Ishikawa (cell line): ENCODE measurements around the gene ZNF577.

Experiments
- CEBPB ChIP-seq: IDR thresholded peaks from 2 replicates; pipeline ENCODE4 v1.6.1; 2012
- CREB1 ChIP-seq: IDR thresholded peaks from 2 replicates; pipeline ENCODE4 v1.6.1; 2012; ENCODE audit warnings: low read depth
- EGR1 ChIP-seq: IDR thresholded peaks from 2 replicates; pipeline ENCODE4 v1.6.1; 2012
- EP300 ChIP-seq: IDR thresholded peaks from 2 replicates; pipeline ENCODE4 v1.6.1; 2012; ENCODE audit warnings: borderline replicate concordance
- FOXM1 ChIP-seq: IDR thresholded peaks from 2 replicates; pipeline ENCODE4 v1.6.1; 2012; ENCODE audit warnings: low read depth, borderline replicate concordance
- NFIC ChIP-seq: IDR thresholded peaks from 2 replicates; pipeline ENCODE4 v1.6.1; 2012
- RAD21 ChIP-seq: IDR thresholded peaks from 2 replicates; pipeline ENCODE4 v1.6.1; 2012; ENCODE audit warnings: low read depth
- TAF1 ChIP-seq: IDR thresholded peaks from 2 replicates; pipeline ENCODE4 v1.6.1; 2012; ENCODE audit warnings: low read depth, mild to moderate bottlenecking
- TCF12 ChIP-seq: IDR thresholded peaks from 2 replicates; pipeline ENCODE4 v1.6.1; 2012; ENCODE audit warnings: low read depth
- ZBTB7A ChIP-seq: IDR thresholded peaks from 2 replicates; pipeline ENCODE4 v1.6.1; 2012; ENCODE audit warnings: low read depth
- TF ChIP-seq, protein P1 (sequence below): IDR thresholded peaks from 2 replicates; pipeline ENCODE4 v1.6.1; 2012
- TF ChIP-seq, protein P2 (sequence below): IDR thresholded peaks from 2 replicates; pipeline ENCODE4 v1.6.1; 2012
- TF ChIP-seq, protein P3 (sequence below): IDR thresholded peaks from 2 replicates; pipeline ENCODE4 v1.6.1; 2012; ENCODE audit warnings: low read depth, mild to moderate bottlenecking

DNA sequence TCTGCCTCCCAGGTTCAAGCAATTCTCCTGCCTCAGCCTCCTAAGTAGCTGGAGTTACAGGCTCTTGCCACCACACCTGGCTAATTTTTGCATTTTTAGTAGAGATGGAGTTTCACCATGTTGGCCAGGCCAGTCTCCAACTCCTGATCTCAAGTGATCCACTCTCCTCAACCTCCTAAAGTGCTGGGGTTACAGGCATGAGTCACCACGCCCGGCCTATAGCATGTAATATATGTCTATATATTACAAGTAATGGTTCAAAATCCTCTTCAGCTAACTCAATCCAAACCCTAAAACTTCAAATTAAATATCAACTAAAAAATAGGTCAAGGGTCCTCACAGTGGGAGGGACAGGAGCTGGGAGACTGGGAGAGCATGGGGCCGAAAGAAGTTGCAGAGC lies 64.8 kb downstream of the ZNF577 start:
- no peak for TF ChIP-seq RAD21
- TF ChIP-seq NFIC, result no peak
- TF ChIP-seq CEBPB, result no peak
- TF ChIP-seq, protein P1, sequence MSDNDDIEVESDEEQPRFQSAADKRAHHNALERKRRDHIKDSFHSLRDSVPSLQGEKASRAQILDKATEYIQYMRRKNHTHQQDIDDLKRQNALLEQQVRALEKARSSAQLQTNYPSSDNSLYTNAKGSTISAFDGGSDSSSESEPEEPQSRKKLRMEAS, result no peak
- no peak for TF ChIP-seq ZBTB7A
- no peak for TF ChIP-seq EGR1
- no peak for TF ChIP-seq CREB1
- no peak for TF ChIP-seq FOXM1
- no peak for TF ChIP-seq EP300
- TF ChIP-seq TAF1, result no peak
- TF ChIP-seq TCF12, result no peak
- TF ChIP-seq, protein P2, sequence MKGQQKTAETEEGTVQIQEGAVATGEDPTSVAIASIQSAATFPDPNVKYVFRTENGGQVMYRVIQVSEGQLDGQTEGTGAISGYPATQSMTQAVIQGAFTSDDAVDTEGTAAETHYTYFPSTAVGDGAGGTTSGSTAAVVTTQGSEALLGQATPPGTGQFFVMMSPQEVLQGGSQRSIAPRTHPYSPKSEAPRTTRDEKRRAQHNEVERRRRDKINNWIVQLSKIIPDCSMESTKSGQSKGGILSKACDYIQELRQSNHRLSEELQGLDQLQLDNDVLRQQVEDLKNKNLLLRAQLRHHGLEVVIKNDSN, result no peak
- TF ChIP-seq, protein P3, sequence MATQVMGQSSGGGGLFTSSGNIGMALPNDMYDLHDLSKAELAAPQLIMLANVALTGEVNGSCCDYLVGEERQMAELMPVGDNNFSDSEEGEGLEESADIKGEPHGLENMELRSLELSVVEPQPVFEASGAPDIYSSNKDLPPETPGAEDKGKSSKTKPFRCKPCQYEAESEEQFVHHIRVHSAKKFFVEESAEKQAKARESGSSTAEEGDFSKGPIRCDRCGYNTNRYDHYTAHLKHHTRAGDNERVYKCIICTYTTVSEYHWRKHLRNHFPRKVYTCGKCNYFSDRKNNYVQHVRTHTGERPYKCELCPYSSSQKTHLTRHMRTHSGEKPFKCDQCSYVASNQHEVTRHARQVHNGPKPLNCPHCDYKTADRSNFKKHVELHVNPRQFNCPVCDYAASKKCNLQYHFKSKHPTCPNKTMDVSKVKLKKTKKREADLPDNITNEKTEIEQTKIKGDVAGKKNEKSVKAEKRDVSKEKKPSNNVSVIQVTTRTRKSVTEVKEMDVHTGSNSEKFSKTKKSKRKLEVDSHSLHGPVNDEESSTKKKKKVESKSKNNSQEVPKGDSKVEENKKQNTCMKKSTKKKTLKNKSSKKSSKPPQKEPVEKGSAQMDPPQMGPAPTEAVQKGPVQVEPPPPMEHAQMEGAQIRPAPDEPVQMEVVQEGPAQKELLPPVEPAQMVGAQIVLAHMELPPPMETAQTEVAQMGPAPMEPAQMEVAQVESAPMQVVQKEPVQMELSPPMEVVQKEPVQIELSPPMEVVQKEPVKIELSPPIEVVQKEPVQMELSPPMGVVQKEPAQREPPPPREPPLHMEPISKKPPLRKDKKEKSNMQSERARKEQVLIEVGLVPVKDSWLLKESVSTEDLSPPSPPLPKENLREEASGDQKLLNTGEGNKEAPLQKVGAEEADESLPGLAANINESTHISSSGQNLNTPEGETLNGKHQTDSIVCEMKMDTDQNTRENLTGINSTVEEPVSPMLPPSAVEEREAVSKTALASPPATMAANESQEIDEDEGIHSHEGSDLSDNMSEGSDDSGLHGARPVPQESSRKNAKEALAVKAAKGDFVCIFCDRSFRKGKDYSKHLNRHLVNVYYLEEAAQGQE, result no peak
